Breast epithelium (tissue), 3 donors: ENCODE results near the gene OTUD7B.

Source experiments
- CTCF ChIP-seq, 3 donors: fragments of 450-650 bp; IDR thresholded peaks; one replicate each; pipeline ENCODE4 v1.5.1; 2016 to 2017; ENCODE audit warnings: antibody characterized with exemption in 3 of 3, mild to moderate bottlenecking in 3 of 3, moderate library complexity in 3 of 3
- POLR2AphosphoS5 ChIP-seq, 3 donors: sonication (generic); formaldehyde crosslinking; IDR thresholded peaks; one replicate each; pipeline ENCODE4 v1.6.1; 2017; ENCODE audit warnings: antibody characterized with exemption in 3 of 3

- no peak for TF ChIP-seq POLR2AphosphoS5 (IDR thresholded peaks at IDR 0.05)
- TF ChIP-seq CTCF (IDR thresholded peaks at IDR 0.05), result no peak
Observed at GRCh38 chr1:149993764-149994163, 16.8 kb downstream of the OTUD7B start.
